SK-N-SH treated with all-trans-retinoic acid at 6 μM for 48 hours (cell line): Measurements from ENCODE around the gene SMAD9.
A peak's percentile ranks its signal among the peaks of the same experiment; 100 is the strongest.

Source experiments
- ATAC-seq: fragments of 200-7000 bp; cut with Tn5 transposase; 3 replicates; pipeline ENCODE4 v1.9.1; 2020; ENCODE audit warnings: mild to moderate bottlenecking, moderate library complexity
- ARNTL ChIP-seq: fragments of 450-650 bp; formaldehyde crosslinking; IDR thresholded peaks from 2 replicates; pipeline ENCODE4 v1.5.0; 2020; ENCODE audit warnings: low read depth, mild to moderate bottlenecking, moderate library complexity, borderline replicate concordance
- CSDC2 ChIP-seq: fragments of 250-450 bp; sonication (Bioruptor Pico); IDR thresholded peaks from 2 replicates; pipeline ENCODE4 v1.5.0; 2020; ENCODE audit warnings: mild to moderate bottlenecking, moderate library complexity
- ESRRG ChIP-seq: fragments of 250-450 bp; sonication (Bioruptor Pico); IDR thresholded peaks from 2 replicates; pipeline ENCODE4 v1.6.1; 2021; ENCODE audit warnings: mild to moderate bottlenecking
- ISL1 ChIP-seq: fragments of 250-450 bp; sonication (Bioruptor Pico); IDR thresholded peaks from 2 replicates; pipeline ENCODE4 v2.1.2; 2022; ENCODE audit warnings: mild to moderate bottlenecking, moderate library complexity
- OSR1 ChIP-seq: fragments of 250-450 bp; sonication (Bioruptor Pico); IDR thresholded peaks from 2 replicates; pipeline ENCODE4 v1.8.0; 2022; ENCODE audit warnings: moderate library complexity, mild to moderate bottlenecking, inconsistent platforms
- PPARA ChIP-seq: fragments of 250-450 bp; sonication (Bioruptor Pico); IDR thresholded peaks from 2 replicates; pipeline ENCODE4 v1.5.0; 2020; ENCODE audit warnings: mild to moderate bottlenecking, borderline replicate concordance
- RARB ChIP-seq: fragments of 250-450 bp; sonication (Bioruptor Pico); IDR thresholded peaks from 2 replicates; pipeline ENCODE4 v1.8.0; 2021; ENCODE audit warnings: mild to moderate bottlenecking, moderate library complexity
- SNAI2 ChIP-seq: fragments of 250-450 bp; sonication (Bioruptor Pico); IDR thresholded peaks from 2 replicates; pipeline ENCODE4 v1.5.0; 2020; ENCODE audit warnings: mild to moderate bottlenecking, moderate library complexity
- TCF4 ChIP-seq: fragments of 250-450 bp; sonication (Bioruptor Pico); IDR thresholded peaks from 2 replicates; pipeline ENCODE4 v1.8.0; 2021; ENCODE audit warnings: mild to moderate bottlenecking, moderate library complexity, borderline replicate concordance
- ZC3H10 ChIP-seq: fragments of 250-450 bp; sonication (Bioruptor Pico); IDR thresholded peaks from 2 replicates; pipeline ENCODE4 v1.5.1; 2021; ENCODE audit warnings: mild to moderate bottlenecking, moderate library complexity
- ZFP3 ChIP-seq: fragments of 250-450 bp; sonication (Bioruptor Pico); IDR thresholded peaks from 2 replicates; pipeline ENCODE4 v1.5.0; 2020; ENCODE audit warnings: mild to moderate bottlenecking, moderate library complexity
- ZFP30 ChIP-seq: fragments of 450-650 bp; formaldehyde crosslinking; IDR thresholded peaks from 2 replicates; pipeline ENCODE4 v1.5.0; 2022; ENCODE audit warnings: mild to moderate bottlenecking, moderate library complexity
- ZNF70 ChIP-seq: fragments of 450-650 bp; formaldehyde crosslinking; IDR thresholded peaks from 2 replicates; pipeline ENCODE4 v1.5.0; 2020; ENCODE audit warnings: mild to moderate bottlenecking, moderate library complexity
- ZNF8 ChIP-seq: fragments of 450-650 bp; formaldehyde crosslinking; IDR thresholded peaks from 2 replicates; pipeline ENCODE4 v1.5.0; 2020; ENCODE audit warnings: mild to moderate bottlenecking, moderate library complexity
- TF ChIP-seq, protein P1 (sequence below): fragments of 250-450 bp; sonication (Bioruptor Pico); IDR thresholded peaks from 2 replicates; pipeline ENCODE4 v1.5.0; 2020; ENCODE audit warnings: mild to moderate bottlenecking, moderate library complexity
- TF ChIP-seq, protein P2 (sequence below): fragments of 250-450 bp; sonication (Bioruptor Pico); IDR thresholded peaks from 2 replicates; pipeline ENCODE4 v1.8.0; 2021; ENCODE audit warnings: low read depth, mild to moderate bottlenecking, moderate library complexity, borderline replicate concordance
- TF ChIP-seq, protein P3 (sequence below): fragments of 250-450 bp; sonication (Bioruptor Pico); IDR thresholded peaks from 2 replicates; pipeline ENCODE4 v1.5.1; 2021; ENCODE audit warnings: mild to moderate bottlenecking, moderate library complexity
- TF ChIP-seq, protein P4 (sequence below): fragments of 250-450 bp; sonication (Bioruptor Pico); IDR thresholded peaks from 2 replicates; pipeline ENCODE4 v1.8.0; 2020; ENCODE audit warnings: mild to moderate bottlenecking, moderate library complexity, borderline replicate concordance

SMAD9 gene

DNA sequence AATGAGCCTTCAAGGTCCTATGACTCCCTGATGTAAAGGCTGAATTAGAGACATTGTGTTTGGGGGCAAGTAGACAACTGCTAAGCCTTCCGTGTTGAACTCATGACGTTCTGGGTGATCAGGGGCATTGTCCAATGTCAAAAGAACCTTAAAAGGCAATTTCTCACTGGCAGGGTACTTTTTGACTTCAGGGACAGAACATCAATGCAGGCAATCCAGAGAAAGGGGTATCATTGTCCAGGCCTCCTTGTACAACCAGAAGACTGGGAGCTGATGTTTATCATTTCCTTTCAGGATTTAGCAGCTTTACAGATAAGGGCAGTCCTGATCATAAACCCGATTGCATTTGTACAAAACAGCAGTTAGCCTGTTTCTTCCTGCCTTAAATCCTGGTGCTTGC is 25.0 kb upstream of the SMAD9 start:
- ATAC-seq = no peak
- TF ChIP-seq TCF4 (CRISPR knock-in tag) (peak; percentile 36; the same call in 1 of the 2 replicates), ZNF8 (CRISPR knock-in tag) (no peak)

DNA sequence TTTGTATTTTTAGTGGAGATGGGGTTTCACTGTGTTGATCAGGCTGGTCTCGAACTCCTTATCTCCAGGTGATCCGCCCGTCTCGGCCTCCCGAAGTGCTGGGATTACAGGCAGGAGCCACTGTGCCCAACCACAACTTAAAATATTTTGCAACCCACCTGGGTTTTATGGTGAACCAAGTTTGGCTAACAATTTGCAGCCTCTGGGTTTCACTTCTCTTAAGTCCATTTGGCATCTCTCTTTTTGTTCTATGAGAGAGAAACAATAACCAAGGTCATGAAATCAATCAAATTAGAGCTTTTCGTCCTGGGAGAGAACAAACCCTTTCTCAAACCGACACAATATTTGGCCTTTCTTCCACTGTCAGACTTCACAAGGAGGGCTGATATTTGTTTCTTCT is 5.6 kb upstream of the SMAD9 start:
- ATAC-seq = no peak
- no peak for TF ChIP-seq SNAI2 (CRISPR knock-in tag)
- no peak for TF ChIP-seq ZFP30 (CRISPR knock-in tag)
- TF ChIP-seq, protein P1, sequence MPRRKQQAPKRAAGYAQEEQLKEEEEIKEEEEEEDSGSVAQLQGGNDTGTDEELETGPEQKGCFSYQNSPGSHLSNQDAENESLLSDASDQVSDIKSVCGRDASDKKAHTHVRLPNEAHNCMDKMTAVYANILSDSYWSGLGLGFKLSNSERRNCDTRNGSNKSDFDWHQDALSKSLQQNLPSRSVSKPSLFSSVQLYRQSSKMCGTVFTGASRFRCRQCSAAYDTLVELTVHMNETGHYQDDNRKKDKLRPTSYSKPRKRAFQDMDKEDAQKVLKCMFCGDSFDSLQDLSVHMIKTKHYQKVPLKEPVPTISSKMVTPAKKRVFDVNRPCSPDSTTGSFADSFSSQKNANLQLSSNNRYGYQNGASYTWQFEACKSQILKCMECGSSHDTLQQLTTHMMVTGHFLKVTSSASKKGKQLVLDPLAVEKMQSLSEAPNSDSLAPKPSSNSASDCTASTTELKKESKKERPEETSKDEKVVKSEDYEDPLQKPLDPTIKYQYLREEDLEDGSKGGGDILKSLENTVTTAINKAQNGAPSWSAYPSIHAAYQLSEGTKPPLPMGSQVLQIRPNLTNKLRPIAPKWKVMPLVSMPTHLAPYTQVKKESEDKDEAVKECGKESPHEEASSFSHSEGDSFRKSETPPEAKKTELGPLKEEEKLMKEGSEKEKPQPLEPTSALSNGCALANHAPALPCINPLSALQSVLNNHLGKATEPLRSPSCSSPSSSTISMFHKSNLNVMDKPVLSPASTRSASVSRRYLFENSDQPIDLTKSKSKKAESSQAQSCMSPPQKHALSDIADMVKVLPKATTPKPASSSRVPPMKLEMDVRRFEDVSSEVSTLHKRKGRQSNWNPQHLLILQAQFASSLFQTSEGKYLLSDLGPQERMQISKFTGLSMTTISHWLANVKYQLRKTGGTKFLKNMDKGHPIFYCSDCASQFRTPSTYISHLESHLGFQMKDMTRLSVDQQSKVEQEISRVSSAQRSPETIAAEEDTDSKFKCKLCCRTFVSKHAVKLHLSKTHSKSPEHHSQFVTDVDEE (CRISPR knock-in tag) = no peak
- TF ChIP-seq ARNTL (CRISPR knock-in tag) = no peak
- TF ChIP-seq, protein P2, sequence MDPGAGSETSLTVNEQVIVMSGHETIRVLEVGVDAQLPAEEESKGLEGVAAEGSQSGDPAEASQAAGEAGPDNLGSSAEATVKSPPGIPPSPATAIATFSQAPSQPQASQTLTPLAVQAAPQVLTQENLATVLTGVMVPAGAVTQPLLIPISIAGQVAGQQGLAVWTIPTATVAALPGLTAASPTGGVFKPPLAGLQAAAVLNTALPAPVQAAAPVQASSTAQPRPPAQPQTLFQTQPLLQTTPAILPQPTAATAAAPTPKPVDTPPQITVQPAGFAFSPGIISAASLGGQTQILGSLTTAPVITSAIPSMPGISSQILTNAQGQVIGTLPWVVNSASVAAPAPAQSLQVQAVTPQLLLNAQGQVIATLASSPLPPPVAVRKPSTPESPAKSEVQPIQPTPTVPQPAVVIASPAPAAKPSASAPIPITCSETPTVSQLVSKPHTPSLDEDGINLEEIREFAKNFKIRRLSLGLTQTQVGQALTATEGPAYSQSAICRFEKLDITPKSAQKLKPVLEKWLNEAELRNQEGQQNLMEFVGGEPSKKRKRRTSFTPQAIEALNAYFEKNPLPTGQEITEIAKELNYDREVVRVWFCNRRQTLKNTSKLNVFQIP = no peak
- no peak for TF ChIP-seq ZC3H10 (CRISPR knock-in tag)
- no peak for TF ChIP-seq PPARA
- TF ChIP-seq ZFP3 (CRISPR knock-in tag) = no peak
- TF ChIP-seq, protein P3, sequence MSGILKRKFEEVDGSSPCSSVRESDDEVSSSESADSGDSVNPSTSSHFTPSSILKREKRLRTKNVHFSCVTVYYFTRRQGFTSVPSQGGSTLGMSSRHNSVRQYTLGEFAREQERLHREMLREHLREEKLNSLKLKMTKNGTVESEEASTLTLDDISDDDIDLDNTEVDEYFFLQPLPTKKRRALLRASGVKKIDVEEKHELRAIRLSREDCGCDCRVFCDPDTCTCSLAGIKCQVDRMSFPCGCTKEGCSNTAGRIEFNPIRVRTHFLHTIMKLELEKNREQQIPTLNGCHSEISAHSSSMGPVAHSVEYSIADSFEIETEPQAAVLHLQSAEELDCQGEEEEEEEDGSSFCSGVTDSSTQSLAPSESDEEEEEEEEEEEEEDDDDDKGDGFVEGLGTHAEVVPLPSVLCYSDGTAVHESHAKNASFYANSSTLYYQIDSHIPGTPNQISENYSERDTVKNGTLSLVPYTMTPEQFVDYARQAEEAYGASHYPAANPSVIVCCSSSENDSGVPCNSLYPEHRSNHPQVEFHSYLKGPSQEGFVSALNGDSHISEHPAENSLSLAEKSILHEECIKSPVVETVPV (CRISPR knock-in tag) = no peak
- TF ChIP-seq ZNF70 (CRISPR knock-in tag) = no peak
- no peak for TF ChIP-seq RARB
- no peak for TF ChIP-seq TCF4 (CRISPR knock-in tag)
- TF ChIP-seq ZNF8 (CRISPR knock-in tag) = no peak
- TF ChIP-seq ISL1 = no peak
- TF ChIP-seq, protein P4, sequence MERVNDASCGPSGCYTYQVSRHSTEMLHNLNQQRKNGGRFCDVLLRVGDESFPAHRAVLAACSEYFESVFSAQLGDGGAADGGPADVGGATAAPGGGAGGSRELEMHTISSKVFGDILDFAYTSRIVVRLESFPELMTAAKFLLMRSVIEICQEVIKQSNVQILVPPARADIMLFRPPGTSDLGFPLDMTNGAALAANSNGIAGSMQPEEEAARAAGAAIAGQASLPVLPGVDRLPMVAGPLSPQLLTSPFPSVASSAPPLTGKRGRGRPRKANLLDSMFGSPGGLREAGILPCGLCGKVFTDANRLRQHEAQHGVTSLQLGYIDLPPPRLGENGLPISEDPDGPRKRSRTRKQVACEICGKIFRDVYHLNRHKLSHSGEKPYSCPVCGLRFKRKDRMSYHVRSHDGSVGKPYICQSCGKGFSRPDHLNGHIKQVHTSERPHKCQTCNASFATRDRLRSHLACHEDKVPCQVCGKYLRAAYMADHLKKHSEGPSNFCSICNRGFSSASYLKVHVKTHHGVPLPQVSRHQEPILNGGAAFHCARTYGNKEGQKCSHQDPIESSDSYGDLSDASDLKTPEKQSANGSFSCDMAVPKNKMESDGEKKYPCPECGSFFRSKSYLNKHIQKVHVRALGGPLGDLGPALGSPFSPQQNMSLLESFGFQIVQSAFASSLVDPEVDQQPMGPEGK (CRISPR knock-in tag) = no peak
- no peak for TF ChIP-seq OSR1 (CRISPR knock-in tag)

DNA sequence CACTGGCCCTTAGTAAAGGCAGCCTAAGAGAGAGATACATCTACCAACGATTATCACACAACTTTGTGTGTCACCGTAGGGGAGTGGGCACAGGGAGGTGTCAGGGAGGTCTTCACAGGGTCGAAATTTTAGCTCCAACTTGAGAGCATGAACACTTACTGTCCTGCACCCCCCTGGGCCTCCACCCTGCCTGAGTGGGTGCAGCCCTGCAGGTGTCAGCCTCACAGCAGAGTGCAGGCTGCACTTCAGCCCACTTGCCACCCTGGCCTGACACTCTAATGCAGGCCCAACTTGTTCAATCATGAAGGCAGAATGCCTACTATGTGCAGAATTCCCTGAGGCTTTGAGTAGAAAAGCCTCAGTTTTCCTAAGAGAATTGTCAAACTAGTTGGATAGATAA is 4.0 kb upstream of the SMAD9 start:
- no peak for ATAC-seq
- no peak for TF ChIP-seq PPARA
- TF ChIP-seq, all 23 proteins: peak for 0

DNA sequence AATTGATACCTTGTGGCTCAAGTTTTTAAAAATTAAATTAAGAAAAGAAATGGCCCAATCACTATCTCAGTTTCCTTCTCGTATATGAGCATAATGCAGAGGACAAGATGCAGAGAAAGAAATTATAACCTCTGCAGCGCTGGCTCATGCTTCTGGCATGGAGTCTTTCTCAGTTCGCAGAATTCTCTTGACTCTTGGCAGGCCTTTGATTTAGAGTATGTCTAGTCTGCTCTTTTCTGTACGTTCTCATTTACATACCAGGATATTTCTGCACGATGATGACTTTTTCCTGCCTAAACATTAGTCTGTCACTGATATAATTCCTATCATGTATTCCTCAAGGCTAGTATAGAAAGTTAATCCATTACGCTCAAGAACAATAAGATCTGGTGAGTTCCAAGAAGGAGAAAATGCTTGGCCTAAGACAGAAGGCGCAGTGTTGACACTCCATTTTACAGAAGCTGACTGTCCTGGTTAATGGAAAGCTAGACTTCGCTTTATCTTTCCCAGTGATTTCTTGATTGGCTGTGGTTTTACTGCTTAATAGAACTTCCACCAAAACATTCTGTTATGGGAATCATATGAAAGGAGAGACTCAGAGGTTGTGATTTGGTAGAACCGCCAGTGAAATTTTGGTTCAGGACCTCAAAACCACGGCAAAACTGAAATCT is 1.7 kb upstream of the SMAD9 start:
- TF ChIP-seq ESRRG (no peak), ZC3H10 (CRISPR knock-in tag) (no peak), ZNF8 (CRISPR knock-in tag) (no peak), SNAI2 (CRISPR knock-in tag) (no peak), RARB (no peak), OSR1 (CRISPR knock-in tag) (no peak), CSDC2 (CRISPR knock-in tag) (no peak), PPARA (no peak), ZNF70 (CRISPR knock-in tag) (no peak), ISL1 (no peak), ZFP30 (CRISPR knock-in tag) (no peak)
- TF ChIP-seq, protein P2 = no peak
- TF ChIP-seq, protein P1 (CRISPR knock-in tag) = no peak
- TF ChIP-seq, protein P4 (CRISPR knock-in tag) = no peak

More for the DNA sequence above, 1.7 kb upstream of the SMAD9 start:
- ATAC-seq = no peak
